Measurements from ENCODE around the gene C19orf53. TPM values are rescaled to one million over a fixed set of nuclear protein-coding genes. Genes with fewer than 3 reads are reported as not detected.

C19orf53 gene
- total and polyA plus RNA-seq, 2 of the 13 experiments (the other 11 are each of a cell fraction or from before 2014, with no cell fraction given): 129 to 130 TPM

DNA sequence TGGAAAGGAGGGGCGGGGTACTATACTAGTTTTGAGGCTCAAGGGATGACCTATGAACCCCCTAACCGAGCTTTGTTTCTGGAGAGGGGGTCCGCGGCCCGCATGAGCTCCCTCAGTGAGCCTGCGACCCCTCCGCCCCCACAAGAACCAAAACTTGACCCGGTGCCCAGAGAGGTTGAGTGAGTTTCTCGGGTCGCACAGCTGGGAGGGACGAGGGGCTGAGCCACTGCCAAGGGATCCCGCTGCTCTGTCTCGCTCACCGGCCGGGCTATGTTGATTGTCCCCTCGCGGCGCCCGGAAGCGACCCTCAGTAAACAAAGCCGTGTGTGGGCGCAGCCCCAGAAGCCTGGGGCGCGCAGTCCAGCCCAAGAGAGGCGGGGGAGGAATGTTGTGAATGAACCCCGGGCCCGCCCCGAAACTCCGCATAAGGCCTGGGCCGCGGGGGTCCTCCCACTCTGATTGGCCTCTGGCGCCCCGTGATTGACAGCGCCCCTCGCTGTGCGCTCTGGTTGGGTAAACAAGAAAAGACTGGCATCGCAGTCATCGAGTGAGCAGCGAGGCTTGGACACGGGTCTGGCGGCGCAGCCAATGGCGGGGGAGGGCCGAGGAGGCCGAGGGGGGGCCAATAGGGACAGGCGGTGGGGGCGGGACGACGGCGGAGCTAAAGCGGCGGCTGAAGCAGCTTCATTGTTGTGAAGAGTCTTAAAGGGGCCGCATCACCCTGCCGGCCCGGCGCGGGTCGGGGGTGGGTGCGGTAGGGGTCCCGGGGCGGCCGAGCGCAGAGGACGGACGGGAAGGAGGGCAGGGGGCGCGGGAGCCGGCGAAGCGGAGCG, 20.7 kb downstream of the C19orf53 start, which contains the start of gene ZSWIM4 (continued):
- TF ChIP-seq ZNF121 (CRISPR knock-in tag; IDR thresholded peaks at IDR 0.05) (peak; percentile 99), ZEB1 (IDR thresholded peaks at IDR 0.05; ENCODE audit: insufficient replicate concordance, low read depth) (no peak), FOXM1 (CRISPR knock-in tag; IDR thresholded peaks at IDR 0.05) (no peak), STAG1 (CRISPR knock-in tag; IDR thresholded peaks at IDR 0.05) (no peak), NR2F2 (IDR thresholded peaks at IDR 0.05; ENCODE audit: borderline replicate concordance, low read depth) (no peak), RAD21 (CRISPR knock-in tag; IDR thresholded peaks at IDR 0.05) (no peak), YEATS2 (CRISPR knock-in tag; IDR thresholded peaks at IDR 0.05; ENCODE audit: borderline replicate concordance) (no peak), ZNF335 (CRISPR knock-in tag; IDR thresholded peaks at IDR 0.05) (no peak), TGIF2 (CRISPR knock-in tag; IDR thresholded peaks at IDR 0.05) (0 out of 2 replicates have a peak, but pooled peaks have one; percentile 27), ZNF510 (CRISPR knock-in tag; IDR thresholded peaks at IDR 0.05; ENCODE audit: low read depth) (no peak)
- TF ChIP-seq, protein P1, sequence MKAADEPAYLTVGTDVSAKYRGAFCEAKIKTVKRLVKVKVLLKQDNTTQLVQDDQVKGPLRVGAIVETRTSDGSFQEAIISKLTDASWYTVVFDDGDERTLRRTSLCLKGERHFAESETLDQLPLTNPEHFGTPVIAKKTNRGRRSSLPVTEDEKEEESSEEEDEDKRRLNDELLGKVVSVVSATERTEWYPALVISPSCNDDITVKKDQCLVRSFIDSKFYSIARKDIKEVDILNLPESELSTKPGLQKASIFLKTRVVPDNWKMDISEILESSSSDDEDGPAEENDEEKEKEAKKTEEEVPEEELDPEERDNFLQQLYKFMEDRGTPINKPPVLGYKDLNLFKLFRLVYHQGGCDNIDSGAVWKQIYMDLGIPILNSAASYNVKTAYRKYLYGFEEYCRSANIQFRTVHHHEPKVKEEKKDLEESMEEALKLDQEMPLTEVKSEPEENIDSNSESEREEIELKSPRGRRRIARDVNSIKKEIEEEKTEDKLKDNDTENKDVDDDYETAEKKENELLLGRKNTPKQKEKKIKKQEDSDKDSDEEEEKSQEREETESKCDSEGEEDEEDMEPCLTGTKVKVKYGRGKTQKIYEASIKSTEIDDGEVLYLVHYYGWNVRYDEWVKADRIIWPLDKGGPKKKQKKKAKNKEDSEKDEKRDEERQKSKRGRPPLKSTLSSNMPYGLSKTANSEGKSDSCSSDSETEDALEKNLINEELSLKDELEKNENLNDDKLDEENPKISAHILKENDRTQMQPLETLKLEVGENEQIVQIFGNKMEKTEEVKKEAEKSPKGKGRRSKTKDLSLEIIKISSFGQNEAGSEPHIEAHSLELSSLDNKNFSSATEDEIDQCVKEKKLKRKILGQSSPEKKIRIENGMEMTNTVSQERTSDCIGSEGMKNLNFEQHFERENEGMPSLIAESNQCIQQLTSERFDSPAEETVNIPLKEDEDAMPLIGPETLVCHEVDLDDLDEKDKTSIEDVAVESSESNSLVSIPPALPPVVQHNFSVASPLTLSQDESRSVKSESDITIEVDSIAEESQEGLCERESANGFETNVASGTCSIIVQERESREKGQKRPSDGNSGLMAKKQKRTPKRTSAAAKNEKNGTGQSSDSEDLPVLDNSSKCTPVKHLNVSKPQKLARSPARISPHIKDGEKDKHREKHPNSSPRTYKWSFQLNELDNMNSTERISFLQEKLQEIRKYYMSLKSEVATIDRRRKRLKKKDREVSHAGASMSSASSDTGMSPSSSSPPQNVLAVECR (CRISPR knock-in tag; IDR thresholded peaks at IDR 0.05; ENCODE audit: borderline replicate concordance): peak; percentile 77; the same call in 1 of the 2 replicates
- TF ChIP-seq, protein P2, sequence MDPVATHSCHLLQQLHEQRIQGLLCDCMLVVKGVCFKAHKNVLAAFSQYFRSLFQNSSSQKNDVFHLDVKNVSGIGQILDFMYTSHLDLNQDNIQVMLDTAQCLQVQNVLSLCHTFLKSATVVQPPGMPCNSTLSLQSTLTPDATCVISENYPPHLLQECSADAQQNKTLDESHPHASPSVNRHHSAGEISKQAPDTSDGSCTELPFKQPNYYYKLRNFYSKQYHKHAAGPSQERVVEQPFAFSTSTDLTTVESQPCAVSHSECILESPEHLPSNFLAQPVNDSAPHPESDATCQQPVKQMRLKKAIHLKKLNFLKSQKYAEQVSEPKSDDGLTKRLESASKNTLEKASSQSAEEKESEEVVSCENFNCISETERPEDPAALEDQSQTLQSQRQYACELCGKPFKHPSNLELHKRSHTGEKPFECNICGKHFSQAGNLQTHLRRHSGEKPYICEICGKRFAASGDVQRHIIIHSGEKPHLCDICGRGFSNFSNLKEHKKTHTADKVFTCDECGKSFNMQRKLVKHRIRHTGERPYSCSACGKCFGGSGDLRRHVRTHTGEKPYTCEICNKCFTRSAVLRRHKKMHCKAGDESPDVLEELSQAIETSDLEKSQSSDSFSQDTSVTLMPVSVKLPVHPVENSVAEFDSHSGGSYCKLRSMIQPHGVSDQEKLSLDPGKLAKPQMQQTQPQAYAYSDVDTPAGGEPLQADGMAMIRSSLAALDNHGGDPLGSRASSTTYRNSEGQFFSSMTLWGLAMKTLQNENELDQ (CRISPR knock-in tag; IDR thresholded peaks at IDR 0.05; ENCODE audit: borderline replicate concordance): no peak
- TF ChIP-seq, protein P3, sequence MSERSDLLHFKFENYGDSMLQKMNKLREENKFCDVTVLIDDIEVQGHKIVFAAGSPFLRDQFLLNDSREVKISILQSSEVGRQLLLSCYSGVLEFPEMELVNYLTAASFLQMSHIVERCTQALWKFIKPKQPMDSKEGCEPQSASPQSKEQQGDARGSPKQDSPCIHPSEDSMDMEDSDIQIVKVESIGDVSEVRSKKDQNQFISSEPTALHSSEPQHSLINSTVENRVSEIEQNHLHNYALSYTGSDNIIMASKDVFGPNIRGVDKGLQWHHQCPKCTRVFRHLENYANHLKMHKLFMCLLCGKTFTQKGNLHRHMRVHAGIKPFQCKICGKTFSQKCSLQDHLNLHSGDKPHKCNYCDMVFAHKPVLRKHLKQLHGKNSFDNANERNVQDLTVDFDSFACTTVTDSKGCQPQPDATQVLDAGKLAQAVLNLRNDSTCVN (CRISPR knock-in tag; IDR thresholded peaks at IDR 0.05; ENCODE audit: borderline replicate concordance): no peak
- TF ChIP-seq, protein P4, sequence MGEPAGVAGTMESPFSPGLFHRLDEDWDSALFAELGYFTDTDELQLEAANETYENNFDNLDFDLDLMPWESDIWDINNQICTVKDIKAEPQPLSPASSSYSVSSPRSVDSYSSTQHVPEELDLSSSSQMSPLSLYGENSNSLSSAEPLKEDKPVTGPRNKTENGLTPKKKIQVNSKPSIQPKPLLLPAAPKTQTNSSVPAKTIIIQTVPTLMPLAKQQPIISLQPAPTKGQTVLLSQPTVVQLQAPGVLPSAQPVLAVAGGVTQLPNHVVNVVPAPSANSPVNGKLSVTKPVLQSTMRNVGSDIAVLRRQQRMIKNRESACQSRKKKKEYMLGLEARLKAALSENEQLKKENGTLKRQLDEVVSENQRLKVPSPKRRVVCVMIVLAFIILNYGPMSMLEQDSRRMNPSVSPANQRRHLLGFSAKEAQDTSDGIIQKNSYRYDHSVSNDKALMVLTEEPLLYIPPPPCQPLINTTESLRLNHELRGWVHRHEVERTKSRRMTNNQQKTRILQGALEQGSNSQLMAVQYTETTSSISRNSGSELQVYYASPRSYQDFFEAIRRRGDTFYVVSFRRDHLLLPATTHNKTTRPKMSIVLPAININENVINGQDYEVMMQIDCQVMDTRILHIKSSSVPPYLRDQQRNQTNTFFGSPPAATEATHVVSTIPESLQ (CRISPR knock-in tag; conservative IDR thresholded peaks at IDR 0.05): no peak
- TF ChIP-seq, protein P5, sequence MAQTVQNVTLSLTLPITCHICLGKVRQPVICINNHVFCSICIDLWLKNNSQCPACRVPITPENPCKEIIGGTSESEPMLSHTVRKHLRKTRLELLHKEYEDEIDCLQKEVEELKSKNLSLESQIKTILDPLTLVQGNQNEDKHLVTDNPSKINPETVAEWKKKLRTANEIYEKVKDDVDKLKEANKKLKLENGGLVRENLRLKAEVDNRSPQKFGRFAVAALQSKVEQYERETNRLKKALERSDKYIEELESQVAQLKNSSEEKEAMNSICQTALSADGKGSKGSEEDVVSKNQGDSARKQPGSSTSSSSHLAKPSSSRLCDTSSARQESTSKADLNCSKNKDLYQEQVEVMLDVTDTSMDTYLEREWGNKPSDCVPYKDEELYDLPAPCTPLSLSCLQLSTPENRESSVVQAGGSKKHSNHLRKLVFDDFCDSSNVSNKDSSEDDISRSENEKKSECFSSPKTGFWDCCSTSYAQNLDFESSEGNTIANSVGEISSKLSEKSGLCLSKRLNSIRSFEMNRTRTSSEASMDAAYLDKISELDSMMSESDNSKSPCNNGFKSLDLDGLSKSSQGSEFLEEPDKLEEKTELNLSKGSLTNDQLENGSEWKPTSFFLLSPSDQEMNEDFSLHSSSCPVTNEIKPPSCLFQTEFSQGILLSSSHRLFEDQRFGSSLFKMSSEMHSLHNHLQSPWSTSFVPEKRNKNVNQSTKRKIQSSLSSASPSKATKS (CRISPR knock-in tag; IDR thresholded peaks at IDR 0.05): no peak
- TF ChIP-seq, protein P6, sequence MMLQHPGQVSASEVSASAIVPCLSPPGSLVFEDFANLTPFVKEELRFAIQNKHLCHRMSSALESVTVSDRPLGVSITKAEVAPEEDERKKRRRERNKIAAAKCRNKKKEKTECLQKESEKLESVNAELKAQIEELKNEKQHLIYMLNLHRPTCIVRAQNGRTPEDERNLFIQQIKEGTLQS (CRISPR knock-in tag; IDR thresholded peaks at IDR 0.05): no peak

Measured in HepG2 (cell line).